Glutamatergic neuron (in vitro differentiated cells): ENCODE data around the gene STAMBP. TPM values are rescaled to one million over a fixed set of nuclear protein-coding genes. Genes with fewer than 3 reads are reported as not detected.

Experiments
- DNase-seq: peaks from one replicate; pipeline ENCODE4 v3.0.0; 2022
- H3K27ac Mint-ChIP-seq: one replicate; pipeline ENCODE4 v1.8.0; 2020; ENCODE audit warnings: mild to moderate bottlenecking, mixed read lengths, inconsistent platforms; ENCODE audit not compliant: unreplicated experiment
- H3K27me3 Mint-ChIP-seq: one replicate; pipeline ENCODE4 v1.8.0; 2020; ENCODE audit warnings: mild to moderate bottlenecking, moderate library complexity, mixed read lengths, inconsistent platforms; ENCODE audit not compliant: unreplicated experiment
- H3K36me3 Mint-ChIP-seq: one replicate; pipeline ENCODE4 v1.8.0; 2020; ENCODE audit warnings: mild to moderate bottlenecking, mixed read lengths, inconsistent platforms; ENCODE audit not compliant: unreplicated experiment
- H3K4me1 Mint-ChIP-seq: one replicate; pipeline ENCODE4 v1.8.0; 2020; ENCODE audit warnings: mild to moderate bottlenecking, low read depth, mixed read lengths, inconsistent platforms; ENCODE audit not compliant: unreplicated experiment
- H3K4me3 Mint-ChIP-seq: one replicate; pipeline ENCODE4 v1.8.0; 2020; ENCODE audit warnings: mild to moderate bottlenecking, mixed read lengths, inconsistent platforms; ENCODE audit not compliant: unreplicated experiment
- H3K9me3 Mint-ChIP-seq: one replicate; pipeline ENCODE4 v1.8.0; 2020; ENCODE audit warnings: mild to moderate bottlenecking, moderate library complexity, mixed read lengths, inconsistent platforms; ENCODE audit not compliant: unreplicated experiment
- CTCF ChIP-seq: fragments of 200-600 bp; sonication (generic); IDR thresholded peaks from one replicate; pipeline ENCODE4 v1.5.0; 2021; ENCODE audit not compliant: partially characterized antibody, unreplicated experiment
- total RNA-seq: library from RNA; stranded (reverse); fragmentation: NEBNext Ultra II Directional; extraction: Animal tissue kit (Norgen Biotek cat#: 25700); gene quantifications from one replicate; pipeline ENCODE4 v1.2.1, GENCODE V29; 2021; ENCODE audit not compliant: unreplicated experiment

Gene STAMBP
- total RNA-seq, 1 donor from 2014 or later: 48.9 TPM

GRCh38 chr2:73822276-73822675 lies 6.5 kb upstream of the STAMBP start:
- H3K4me3 Mint-ChIP-seq: no peak overlapping the region
- no peak overlapping the region for H3K27ac Mint-ChIP-seq
- H3K27me3 Mint-ChIP-seq: no peaks in the 10 kb centered on the region
- no peaks in the 10 kb centered on the region for H3K4me1 Mint-ChIP-seq
- no peaks in the 10 kb centered on the region for H3K9me3 Mint-ChIP-seq
- no peaks in the 10 kb centered on the region for H3K36me3 Mint-ChIP-seq
- no peak for DNase-seq
- no peak for TF ChIP-seq CTCF

GRCh38 chr2:73822991-73823390 lies 5.8 kb upstream of the STAMBP start:
- TF ChIP-seq CTCF: no peak
- H3K36me3 Mint-ChIP-seq: no peaks in the 10 kb centered on the region
- no peak for DNase-seq
- no peak overlapping the region for H3K4me3 Mint-ChIP-seq
- no peak overlapping the region for H3K27ac Mint-ChIP-seq
- H3K4me1 Mint-ChIP-seq: no peaks in the 10 kb centered on the region
- H3K9me3 Mint-ChIP-seq: no peaks in the 10 kb centered on the region
- no peaks in the 10 kb centered on the region for H3K27me3 Mint-ChIP-seq

GRCh38 chr2:73823416-73823815 lies 5.3 kb upstream of the STAMBP start:
- Mint-ChIP-seq H3K4me1 (no peaks in the 10 kb centered on the region), H3K4me3 (no peak overlapping the region), H3K9me3 (no peaks in the 10 kb centered on the region), H3K27ac (no peak overlapping the region), H3K36me3 (no peaks in the 10 kb centered on the region), H3K27me3 (no peaks in the 10 kb centered on the region)
- no peak for DNase-seq
- no peak for TF ChIP-seq CTCF

GRCh38 chr2:73823916-73824523 lies 4.7 kb upstream of the STAMBP start:
- Mint-ChIP-seq H3K27ac (no peak overlapping the region), H3K9me3 (peaks cover 2% of the 10 kb centered on the region), H3K4me1 (no peaks in the 10 kb centered on the region), H3K4me3 (no peak overlapping the region), H3K27me3 (peaks cover 1% of the 10 kb centered on the region), H3K36me3 (no peaks in the 10 kb centered on the region)
- DNase-seq: no peak
- TF ChIP-seq CTCF: peak; percentile 78

- DNase-seq: no peak
- H3K36me3 Mint-ChIP-seq: no peaks in the 10 kb centered on the region
- H3K4me3 Mint-ChIP-seq: no peak overlapping the region
- peaks cover 1% of the 10 kb centered on the region for H3K27me3 Mint-ChIP-seq
- H3K9me3 Mint-ChIP-seq: peaks cover 2% of the 10 kb centered on the region
- H3K27ac Mint-ChIP-seq: peak overlapping the region; percentile 5
- peaks cover 9% of the 10 kb centered on the region for H3K4me1 Mint-ChIP-seq
- TF ChIP-seq CTCF: no peak
Measured at GRCh38 chr2:73825408-73825807, 3.4 kb upstream of the STAMBP start.
